G401.6 (cell line): ENCODE data around the gene CEMIP.
"Not testable (repeated sequence)": the region's sequence is repeated elsewhere in the genome, so short reads cannot be mapped to it uniquely, and the experiment has no call there.

Source experiments
- FAIRE-seq: peaks from 2 replicates; lab custom pipeline; 2012; peaks lifted over from hg19 to GRCh38; lab: Jason Lieb, UNC

The CEMIP gene

GRCh38 chr15:80955571-80956452 lies 176.6 kb downstream of the CEMIP start:
- FAIRE-seq = not testable (repeated sequence)

- no peak for FAIRE-seq
Measured at GRCh38 chr15:80957556-80957955, 178.4 kb downstream of the CEMIP start.

GRCh38 chr15:80957976-80958375 lies 178.8 kb downstream of the CEMIP start:
- FAIRE-seq = no peak

GRCh38 chr15:80958818-80959495 lies 179.8 kb downstream of the CEMIP start:
- no peak for FAIRE-seq

- not testable (repeated sequence) for FAIRE-seq
Measured at GRCh38 chr15:80965454-80965853, 186.3 kb downstream of the CEMIP start.

- no peak for FAIRE-seq
Measured at GRCh38 chr15:80966431-80967197, 187.4 kb downstream of the CEMIP start.

DNA sequence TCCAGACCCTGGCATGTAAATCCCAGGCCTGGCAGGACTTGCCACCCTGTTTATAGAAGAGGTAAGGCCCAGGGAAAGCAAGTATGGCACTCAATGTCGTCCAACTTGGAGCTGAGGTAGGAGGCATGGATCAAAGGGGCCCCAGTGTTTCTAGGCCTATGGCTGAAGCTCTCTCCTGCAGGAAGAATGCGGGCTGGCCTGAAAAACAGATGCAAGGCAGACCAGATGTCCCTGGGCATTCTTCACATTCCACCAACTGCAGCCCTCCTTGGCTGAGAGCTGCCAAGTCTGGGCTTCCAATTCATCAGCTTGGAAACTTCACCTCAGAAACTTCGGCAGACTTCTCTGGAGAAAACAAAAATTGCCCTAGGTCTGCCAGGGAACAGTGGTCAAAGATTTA lies 188.3 kb downstream of the CEMIP start:
- FAIRE-seq = no peak

DNA sequence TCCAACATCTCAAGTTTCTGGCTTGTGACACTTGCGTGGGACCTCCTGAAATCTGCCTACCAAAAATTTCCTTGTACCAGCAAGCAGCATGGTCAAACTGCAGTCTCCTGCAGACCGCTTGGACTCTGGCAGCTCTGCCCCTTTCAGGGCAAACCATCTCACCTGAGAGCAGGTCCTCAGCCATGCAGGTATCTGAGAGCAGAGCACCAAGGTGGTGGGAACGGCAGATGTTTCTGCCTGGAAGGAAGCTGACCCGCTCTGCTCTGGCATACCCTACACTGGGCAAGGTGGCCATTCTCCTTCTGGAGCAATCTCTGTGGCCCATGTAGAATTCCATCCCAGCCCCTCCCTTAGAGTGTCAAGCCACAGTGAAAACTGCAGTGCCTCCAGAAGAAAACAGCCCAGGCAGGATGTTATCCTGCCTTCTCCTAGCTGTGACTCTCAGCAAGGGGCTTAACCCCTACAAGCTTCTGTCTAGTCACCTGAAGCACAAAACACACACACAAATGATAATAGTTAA lies 188.9 kb downstream of the CEMIP start:
- FAIRE-seq = no peak

DNA sequence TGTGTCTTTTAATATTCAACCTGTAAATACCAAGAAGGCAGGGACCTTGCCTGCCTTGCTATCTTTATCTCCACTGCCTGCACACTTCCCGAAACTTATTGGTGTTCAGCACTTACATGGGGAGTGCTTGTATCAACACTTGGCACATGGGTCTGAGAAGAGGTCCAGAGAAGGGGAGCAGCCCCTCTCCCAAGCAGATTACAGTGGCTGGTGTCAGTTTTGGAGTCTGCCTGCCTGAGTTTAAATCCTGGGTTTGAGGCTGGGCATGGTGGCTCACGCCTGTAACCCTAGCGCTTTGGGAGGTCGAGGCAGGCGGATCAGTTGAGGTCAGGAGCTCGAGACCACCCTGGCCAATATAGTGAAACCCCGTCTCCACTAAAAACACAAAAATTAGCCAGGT lies 190.1 kb downstream of the CEMIP start:
- FAIRE-seq = no peak

- FAIRE-seq = peak; percentile 63
Measured at GRCh38 chr15:80970018-80970657, 191.0 kb downstream of the CEMIP start.

DNA sequence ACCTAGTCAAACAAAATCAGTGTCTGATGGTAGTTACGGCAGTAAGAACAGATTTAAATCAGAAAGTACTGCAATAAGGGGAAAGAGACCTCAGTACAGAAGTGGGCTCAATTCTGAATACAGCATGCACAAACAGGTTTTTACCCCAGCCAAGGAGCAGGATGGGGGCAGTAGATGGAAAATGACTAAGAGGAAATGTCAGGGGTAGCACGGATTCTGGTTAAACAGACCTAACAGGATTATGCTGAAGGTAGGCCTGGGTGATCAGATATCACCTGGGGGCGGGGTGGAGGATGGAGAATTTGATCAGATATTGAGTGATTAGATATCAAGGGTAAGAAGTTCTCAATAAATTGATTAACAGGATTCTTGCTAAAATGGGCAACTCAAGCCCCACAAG lies 191.5 kb downstream of the CEMIP start:
- no peak for FAIRE-seq

DNA sequence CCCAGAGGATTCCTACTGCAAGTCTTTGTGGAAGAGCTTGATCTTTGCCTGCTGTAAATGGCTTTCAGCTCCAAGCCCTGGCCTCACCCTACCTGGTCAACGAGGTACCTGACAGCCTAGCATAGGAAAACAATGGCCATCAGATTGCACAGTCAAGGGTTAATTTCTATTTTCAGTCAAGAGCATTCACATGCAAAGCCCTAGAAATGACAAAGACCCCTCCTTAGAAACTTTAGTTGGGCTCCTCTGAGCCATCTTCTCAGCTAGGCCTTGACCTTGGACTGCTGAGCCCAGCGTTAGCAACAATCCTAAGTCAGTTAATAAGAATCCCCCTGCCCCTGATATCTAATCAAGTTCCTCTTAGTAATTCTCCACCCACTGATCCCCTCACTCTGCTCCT lies 192.0 kb downstream of the CEMIP start:
- FAIRE-seq = no peak

- no peak for FAIRE-seq
Measured at GRCh38 chr15:80972276-80972675, 193.1 kb downstream of the CEMIP start.

DNA sequence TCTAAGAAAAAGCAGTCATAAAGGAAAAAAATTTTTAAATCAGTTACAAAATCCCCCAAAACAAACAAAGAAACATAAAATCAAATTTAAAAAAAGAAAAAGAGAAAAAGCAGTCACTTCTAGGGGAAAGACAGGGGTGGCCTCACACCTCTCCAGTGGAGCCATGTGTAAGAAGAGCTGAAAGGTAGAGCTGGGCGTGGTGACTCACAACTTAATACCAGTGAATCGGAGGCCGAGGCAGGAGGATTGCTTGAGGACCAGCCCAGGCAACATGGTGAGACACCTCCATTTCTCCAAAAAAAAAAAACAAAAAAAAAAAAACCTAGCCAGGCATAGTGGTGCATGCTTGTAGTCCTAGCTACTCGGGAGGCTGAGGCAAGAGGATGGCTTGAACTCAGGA lies 195.7 kb downstream of the CEMIP start:
- FAIRE-seq = no peak

DNA sequence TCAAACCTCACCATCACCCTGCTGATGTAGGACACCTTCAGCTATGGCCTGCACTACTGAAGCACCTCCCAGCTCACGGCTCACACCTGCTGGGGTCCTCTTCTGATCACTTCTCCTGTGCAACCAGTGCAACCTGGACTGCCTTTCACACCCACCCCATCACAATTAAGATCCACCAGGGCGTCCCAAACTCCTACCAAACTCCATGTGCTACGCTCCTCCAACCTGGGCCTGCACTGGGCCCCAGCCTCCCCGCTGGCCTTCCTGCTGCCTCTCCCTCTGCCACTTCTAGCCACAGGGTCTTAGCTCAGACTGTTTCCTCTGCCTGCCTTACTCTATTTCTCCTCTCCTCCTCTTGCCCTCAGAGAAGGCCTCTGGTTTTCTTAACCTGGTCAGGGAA lies 197.7 kb downstream of the CEMIP start:
- FAIRE-seq = no peak

- FAIRE-seq = no peak
Measured at GRCh38 chr15:80977627-80978036, 198.5 kb downstream of the CEMIP start.

- FAIRE-seq = no peak
Measured at GRCh38 chr15:80978685-80979329, 199.6 kb downstream of the CEMIP start.

DNA sequence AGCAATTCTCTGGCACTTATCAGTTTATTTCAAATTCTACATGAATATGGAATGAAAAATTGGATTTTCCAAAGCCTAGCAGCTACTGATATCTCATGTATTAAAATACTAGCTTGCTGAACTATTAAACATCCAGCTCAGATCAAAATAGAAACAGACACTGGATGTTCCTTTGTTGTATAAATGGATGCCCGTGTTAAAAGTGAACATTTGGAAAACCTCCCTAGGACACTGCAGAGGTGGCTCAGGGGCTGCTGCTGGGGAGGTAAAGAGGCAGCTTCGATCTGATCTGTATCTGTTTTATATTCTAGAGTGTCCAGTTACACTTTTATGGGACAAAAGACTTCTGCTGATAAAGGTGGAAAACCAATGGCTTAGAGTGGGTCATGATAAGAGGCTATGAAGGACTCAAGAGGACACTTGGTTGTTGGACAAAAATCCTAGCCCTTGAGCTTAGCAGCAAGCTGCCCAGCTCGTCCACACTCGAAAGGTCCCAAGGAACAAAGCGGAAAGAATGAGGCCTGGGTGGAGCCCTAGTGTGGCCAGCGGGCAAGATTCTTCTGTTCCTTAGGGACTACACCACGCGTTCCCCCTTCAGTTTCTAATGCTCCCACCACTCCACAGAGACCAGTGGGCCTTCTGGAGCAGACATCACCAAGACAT lies 200.5 kb downstream of the CEMIP start:
- FAIRE-seq = no peak

DNA sequence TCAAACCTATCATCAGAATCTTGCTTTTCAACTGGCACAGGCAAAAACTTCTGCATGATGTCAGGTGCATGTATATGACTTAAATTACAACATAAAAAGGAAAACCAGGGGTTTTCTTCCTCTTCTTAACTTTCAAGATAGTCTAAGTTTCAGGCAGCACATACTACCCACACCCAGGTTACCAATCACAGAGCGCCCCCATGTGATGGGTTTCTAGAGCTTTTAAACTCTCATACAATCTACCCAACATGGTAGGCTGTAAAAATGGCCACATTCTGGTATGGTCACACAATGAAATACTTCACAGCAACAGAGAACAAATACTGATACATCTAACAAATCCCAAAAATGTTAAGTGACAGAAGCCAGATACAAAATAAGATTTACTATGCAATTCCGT lies 203.0 kb downstream of the CEMIP start:
- FAIRE-seq = no peak

GRCh38 chr15:80982839-80983238 lies 203.7 kb downstream of the CEMIP start:
- FAIRE-seq = no peak

- no peak for FAIRE-seq
Measured at GRCh38 chr15:80984856-80985255, 205.7 kb downstream of the CEMIP start.
